Colon (tissue), 2 donors: ENCODE results near the gene EP300.
"Not testable (repeated sequence)": the region's sequence is repeated elsewhere in the genome, so short reads cannot be mapped to it uniquely, and the experiment has no call there.

ENCODE experiments used
- FAIRE-seq: peaks from 2 replicates; lab custom pipeline; 2012; peaks lifted over from hg19 to GRCh38; lab: Jason Lieb, UNC
- donor health status: control.
- donor health status: control.

The EP300 gene

DNA sequence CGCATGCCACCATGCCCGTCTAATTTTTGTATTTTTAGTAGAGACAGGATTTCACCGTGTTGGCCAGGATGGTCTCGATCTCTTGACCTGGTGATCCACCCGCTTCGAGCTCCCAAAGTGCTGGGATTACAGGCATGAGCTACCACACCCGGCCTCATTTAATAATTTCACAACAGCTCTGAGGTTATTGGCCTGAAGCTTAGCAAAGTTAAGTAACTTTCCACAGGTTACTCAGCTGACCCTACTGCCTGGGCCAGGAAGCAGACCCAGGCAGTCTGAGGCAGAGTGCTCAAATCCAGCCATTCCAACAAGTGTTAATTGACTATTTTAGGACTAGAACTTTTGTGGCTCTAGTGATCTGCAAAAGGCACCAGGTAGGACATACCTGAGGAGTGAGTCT, 60.5 kb downstream of the EP300 start:
- no peak for FAIRE-seq

DNA sequence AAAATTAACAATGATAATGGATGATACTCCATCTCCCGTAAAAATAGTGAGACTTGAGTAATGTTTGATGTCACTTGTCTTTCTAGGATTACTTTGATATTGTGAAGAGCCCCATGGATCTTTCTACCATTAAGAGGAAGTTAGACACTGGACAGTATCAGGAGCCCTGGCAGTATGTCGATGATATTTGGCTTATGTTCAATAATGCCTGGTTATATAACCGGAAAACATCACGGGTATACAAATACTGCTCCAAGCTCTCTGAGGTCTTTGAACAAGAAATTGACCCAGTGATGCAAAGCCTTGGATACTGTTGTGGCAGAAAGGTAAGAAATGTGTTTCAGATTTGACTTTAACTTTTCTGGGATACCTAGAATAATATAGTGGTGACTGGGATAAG, 64.7 kb downstream of the EP300 start:
- no peak for FAIRE-seq

DNA sequence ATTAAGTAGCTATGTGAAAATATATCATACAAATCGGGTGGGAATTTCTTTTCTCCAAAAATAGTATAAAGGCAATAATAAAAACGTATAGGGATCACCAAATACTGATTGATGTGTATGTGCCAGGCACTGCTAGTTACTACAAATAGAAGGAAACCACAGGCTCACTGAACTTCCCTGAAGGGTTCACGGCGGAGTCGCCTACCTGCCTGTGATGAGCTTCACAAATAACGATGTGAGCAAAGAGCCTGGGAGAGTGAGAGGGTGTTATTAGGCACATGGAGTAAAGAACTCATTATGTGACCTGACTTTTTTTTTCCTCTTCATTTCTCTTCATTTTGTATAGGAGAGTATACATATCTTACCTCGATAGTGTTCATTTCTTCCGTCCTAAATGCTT, 76.8 kb downstream of the EP300 start:
- no peak for FAIRE-seq

DNA sequence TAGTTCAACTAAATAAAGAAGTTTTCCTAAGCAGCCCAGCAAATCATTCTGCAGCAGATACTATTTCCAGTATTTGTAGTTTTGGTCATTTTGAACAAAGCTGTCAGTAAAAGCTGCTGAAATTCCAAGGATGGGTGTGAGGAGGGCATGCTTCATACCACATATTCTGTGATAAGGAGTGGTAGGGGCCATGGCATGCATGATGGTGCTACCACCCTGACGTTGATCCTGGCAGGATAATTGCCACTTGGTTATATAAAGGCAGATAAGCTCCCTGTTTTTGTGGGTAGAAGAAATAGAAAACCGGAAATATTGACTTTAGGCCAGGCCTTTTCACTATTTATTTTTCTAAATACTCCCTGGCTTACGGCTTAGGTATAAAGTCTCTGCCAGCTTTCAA, 79.6 kb downstream of the EP300 start:
- no peak for FAIRE-seq

DNA sequence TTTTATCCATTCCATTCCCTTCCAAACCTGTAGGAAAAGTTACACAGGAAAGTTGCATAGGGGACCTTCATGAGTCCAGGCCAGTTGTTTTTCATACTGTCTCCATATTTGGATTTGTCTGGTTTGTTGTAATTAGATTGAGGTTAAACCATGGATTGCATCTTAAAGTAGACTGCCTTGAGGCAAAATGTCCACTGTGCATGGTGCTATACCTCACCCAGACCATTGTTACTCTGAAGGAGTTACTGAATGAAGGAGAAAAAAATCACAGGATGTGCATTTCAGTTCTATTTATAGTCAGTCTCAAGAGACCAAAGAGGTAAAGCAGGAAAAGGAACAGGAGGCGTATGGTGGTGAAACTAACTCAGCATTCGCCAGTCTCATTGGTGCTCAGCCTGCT, 83.2 kb downstream of the EP300 start:
- no peak for FAIRE-seq

DNA sequence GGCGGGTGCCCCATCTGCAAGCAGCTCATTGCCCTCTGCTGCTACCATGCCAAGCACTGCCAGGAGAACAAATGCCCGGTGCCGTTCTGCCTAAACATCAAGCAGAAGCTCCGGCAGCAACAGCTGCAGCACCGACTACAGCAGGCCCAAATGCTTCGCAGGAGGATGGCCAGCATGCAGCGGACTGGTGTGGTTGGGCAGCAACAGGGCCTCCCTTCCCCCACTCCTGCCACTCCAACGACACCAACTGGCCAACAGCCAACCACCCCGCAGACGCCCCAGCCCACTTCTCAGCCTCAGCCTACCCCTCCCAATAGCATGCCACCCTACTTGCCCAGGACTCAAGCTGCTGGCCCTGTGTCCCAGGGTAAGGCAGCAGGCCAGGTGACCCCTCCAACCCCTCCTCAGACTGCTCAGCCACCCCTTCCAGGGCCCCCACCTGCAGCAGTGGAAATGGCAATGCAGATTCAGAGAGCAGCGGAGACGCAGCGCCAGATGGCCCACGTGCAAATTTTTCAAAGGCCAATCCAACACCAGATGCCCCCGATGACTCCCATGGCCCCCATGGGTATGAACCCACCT, 84.7 kb downstream of the EP300 start:
- FAIRE-seq, result no peak

DNA sequence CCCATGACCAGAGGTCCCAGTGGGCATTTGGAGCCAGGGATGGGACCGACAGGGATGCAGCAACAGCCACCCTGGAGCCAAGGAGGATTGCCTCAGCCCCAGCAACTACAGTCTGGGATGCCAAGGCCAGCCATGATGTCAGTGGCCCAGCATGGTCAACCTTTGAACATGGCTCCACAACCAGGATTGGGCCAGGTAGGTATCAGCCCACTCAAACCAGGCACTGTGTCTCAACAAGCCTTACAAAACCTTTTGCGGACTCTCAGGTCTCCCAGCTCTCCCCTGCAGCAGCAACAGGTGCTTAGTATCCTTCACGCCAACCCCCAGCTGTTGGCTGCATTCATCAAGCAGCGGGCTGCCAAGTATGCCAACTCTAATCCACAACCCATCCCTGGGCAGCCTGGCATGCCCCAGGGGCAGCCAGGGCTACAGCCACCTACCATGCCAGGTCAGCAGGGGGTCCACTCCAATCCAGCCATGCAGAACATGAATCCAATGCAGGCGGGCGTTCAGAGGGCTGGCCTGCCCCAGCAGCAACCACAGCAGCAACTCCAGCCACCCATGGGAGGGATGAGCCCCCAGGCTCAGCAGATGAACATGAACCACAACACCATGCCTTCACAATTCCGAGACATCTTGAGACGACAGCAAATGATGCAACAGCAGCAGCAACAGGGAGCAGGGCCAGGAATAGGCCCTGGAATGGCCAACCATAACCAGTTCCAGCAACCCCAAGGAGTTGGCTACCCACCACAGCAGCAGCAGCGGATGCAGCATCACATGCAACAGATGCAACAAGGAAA, 85.4 kb downstream of the EP300 start:
- FAIRE-seq, result no peak

DNA sequence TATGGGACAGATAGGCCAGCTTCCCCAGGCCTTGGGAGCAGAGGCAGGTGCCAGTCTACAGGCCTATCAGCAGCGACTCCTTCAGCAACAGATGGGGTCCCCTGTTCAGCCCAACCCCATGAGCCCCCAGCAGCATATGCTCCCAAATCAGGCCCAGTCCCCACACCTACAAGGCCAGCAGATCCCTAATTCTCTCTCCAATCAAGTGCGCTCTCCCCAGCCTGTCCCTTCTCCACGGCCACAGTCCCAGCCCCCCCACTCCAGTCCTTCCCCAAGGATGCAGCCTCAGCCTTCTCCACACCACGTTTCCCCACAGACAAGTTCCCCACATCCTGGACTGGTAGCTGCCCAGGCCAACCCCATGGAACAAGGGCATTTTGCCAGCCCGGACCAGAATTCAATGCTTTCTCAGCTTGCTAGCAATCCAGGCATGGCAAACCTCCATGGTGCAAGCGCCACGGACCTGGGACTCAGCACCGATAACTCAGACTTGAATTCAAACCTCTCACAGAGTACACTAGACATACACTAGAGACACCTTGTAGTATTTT, 86.1 kb downstream of the EP300 start:
- FAIRE-seq, result no peak

DNA sequence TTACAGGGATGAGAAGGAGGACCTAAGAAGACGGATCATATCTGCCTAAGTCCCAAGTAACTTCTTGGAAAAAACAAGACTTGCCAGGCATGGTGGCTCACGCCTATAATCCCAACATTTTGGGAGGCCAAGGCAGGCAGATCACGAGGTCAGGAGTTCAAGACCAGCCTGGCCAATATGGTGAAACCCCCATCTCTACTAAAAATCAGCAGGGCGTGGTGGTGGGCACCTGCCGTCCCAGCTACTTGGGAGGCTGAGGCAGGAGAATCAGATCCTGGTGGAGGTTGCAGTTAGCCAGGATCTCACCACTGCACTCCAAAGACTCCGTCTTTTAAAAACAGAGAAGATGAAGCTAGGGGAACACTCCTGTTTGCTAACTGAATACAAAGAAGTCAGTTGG, 88.0 kb downstream of the EP300 start:
- FAIRE-seq, result not testable (repeated sequence)

DNA sequence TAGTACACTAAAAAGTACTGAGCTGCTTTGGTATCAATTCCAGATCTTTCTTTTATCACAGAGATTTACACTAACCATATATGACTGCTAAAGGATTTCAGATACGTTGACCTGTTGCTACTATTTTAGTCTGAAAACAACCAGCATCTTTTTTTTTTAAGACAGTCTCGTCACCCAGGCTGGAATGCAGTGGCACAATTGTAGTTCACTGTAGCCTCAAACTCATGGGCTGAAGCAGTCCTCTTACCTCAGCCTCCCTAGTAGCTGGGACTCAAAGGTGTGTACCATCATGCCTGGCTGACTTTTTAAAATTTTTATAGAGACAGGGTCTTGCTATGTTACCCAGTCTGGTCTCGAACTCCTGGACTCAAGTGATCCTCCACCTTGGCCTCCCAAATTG, 88.5 kb downstream of the EP300 start:
- FAIRE-seq, result no peak

DNA sequence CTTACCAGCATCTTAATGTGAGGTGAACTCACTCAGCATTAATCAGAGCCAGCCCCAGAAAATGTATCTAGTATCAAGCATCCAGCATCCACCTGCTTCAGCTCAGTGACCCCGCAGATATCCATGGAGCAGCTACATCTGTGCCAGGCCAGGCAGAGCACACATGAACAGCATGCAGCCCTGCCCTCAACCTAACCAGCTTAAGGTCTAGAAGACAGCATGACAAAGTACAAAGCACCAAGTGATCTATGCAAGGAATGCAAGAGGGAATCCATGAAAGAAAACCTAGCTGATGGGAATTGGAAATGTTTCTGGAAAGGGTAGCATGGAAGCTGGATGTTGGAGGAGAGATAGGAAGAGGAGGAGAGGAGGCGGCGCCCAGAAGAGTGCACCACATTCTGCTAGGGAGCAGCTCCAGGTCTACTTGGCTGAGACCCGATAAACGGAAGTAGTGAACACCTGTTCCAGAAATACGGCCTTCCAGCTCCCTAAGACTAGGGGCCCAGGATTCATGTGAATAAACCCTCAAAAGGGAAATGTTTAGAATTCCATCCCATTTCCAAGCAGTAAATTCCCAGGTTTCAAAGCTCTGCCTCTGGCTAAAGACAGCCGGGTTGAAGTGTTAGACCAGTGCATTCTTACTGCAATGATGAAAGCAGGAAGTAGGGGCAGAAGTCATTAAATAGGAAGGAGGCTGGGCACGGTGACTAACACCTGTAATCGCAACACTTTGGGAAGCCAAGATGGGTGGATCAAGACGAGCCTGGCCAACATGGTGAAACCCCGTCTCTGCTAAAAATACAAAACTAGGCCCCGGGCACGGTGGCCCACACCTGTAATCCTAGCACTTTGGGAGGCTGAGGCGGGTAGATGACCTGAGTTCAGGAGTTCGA, 89.2 kb downstream of the EP300 start:
- FAIRE-seq, result no peak

DNA sequence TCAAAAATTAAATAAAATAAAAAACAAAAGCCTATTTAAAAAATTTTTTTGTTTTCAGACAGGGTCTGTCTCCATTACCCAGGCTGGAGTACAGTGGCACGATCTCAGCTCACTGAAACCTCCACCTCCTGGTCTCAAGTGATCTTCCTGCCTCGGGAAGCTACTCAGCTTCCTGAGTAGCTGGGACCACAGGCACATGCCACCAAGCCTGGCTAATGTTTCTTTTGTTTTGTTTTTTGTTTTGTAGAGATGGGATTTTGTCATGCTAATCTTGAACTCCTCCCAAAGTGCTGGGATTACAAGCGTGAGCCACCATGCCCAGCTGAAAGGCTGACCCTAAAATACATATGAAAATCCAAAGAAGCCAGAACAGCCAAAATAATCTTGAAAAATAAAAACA, 92.3 kb downstream of the EP300 start:
- no peak for FAIRE-seq

DNA sequence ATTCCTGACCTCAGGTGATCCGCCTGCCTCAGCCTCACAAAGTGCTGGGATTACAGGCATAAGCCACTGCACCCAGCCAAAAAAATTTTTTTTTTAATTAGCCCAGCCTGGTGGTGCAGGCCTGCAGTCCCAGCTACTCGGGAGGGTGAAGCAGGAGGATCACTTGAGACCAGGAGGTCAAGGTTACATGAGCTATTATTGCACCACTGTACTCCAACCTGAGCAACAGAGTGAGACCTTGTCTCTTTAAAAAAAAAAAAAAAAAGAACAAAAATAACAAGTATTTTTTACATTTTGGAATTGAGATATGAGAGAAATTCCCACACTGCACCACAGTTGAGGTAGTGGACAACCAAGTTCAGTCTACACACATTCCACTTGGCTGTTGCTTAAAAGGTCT, 99.1 kb downstream of the EP300 start:
- FAIRE-seq, result no peak

DNA sequence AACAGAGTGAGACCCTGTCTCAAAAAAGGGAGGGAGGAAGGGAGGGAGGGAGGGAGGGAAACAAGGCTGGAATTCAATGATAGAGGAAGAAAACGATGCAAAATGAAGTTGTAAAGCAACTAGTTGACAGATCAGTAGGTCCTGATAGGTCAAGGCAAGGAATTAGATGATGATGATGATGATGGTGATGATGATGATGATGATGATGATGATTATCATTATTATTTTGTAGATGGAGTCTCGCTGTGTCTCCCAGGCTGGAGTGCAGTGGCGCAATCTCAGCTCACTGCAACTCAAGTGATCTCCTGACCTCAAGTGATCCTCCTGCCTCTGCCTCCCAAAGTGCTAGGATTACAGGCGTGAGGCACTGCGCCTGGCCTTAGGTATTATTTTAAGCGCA, 101.4 kb downstream of the EP300 start:
- FAIRE-seq, result no peak

DNA sequence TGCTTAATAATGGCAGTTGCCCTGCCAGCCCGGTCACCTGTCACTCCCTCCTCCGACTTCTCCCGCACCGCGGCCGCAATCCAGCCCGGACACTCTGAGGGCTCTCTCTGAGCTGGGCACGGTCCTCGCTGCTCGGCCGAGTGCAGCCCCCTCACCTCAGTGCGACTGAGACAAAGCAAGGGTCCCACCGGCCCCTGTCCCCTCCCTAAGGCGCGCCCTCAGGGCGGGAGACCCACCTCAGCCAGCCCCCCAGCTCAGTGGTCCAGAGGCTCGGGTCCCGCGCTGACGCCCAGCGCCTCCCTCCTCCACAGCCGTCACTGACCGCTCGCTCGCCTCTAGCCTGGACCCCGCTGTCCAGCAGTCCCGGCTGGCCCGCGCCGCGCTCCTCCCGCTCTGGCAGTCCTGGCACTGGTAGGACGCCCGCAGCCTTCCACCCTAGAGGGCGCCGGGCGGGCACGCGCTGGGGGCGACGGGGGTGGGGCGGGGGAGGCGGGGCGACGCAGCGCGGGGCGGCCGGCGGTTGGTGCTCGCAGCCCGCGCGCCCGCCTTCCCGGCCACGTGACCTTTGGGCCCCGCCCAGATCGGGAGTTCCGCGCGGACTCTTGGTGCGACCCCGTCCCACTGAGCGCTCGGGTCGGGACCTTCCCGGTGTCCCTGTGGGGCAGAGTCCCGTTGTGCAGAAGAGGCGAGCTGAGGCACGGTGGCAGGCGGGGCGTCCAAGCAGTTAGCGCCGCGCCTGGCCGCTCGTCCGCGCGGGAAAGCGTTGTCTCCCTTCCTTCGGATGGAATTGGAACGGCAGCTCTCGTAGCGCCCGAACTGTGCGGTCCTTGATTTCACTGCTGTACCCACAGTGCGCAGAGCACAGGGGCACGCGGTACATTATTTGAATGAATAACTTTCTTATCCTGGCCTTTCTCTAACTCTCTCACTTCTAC, 104.9 kb downstream of the EP300 start:
- FAIRE-seq, result no peak

DNA sequence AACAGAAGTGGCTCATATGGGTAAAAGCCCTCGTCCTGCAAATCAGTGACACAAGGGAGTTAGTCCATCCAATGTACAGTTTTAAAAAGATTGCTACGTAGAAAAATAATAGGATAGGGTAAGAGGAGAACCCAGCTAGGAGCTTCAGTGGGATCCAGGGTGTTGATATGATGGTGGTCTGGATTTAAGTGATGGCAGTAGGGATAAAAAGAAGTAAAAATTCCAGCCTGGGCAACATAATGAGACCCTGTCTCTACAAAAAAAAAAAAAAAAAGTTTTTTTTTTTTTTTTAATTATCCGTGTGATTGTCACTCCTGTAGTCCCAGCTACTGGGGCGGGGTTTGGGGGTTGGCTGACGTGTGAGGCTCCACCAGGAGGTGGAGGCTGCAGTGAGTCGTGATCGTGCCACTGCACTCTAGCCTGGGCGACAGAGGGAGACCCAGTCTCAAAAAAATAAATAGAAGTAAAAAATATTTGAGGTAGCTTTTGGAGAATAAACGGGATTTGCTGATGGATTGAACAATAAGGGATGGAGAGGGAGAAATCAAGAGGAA, 105.7 kb downstream of the EP300 start:
- no peak for FAIRE-seq

DNA sequence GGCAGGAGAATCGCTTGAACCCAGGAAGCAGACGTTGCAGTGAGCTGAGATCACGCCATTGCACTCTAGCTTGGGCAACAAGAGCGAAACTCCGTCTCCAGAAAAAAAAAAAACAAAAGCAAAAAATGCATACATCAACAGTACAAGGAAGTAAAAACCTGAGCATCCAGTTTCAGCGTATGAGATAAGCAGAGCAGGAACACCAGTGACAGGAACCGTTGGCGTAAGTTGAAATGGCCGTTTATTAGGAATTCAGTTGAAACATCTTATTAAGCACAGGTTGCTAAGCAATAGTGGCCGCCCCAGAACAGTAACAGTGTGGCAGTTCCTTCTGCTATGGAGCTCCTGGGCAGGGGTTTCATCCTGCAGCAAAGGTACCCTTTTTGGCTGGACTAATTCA, 108.7 kb downstream of the EP300 start:
- no peak for FAIRE-seq

DNA sequence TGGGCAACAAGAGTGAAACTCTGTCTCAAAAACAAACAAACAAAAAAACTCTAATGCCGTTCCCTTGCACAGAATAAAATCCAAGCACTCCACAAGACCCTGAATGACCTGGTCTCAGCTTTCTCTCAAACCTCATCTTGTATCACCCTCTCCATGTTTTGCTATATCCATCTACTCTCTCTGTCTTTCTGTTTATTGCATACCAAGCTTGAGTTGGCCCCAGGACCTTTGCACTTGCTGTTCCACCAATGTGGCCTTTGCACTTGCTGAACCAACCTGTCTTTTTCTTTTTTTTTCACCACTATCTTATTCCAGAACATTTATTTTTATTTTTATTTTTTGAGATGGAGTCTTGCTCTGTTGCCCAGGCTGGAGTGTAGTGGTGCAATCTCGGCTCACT, 110.7 kb downstream of the EP300 start:
- no peak for FAIRE-seq

DNA sequence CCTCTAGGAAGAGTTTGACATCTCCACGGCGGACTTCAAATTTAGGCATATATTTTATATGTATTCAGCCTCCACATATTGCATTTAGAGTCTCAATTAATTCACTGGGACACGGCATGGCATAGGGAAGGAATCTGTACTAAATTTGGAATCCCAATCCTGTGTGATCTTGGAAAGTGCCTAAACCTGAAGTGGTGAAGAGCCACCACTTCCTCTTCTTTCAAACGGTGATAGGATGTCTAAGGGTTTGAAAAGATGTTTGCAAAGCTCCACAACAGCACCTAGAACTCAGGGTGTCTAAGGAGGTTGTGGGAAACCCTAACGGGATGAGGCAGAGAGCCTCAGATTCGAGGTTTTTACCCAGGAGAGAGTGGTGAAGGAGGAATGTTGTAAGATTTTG, 111.7 kb downstream of the EP300 start:
- no peak for FAIRE-seq

DNA sequence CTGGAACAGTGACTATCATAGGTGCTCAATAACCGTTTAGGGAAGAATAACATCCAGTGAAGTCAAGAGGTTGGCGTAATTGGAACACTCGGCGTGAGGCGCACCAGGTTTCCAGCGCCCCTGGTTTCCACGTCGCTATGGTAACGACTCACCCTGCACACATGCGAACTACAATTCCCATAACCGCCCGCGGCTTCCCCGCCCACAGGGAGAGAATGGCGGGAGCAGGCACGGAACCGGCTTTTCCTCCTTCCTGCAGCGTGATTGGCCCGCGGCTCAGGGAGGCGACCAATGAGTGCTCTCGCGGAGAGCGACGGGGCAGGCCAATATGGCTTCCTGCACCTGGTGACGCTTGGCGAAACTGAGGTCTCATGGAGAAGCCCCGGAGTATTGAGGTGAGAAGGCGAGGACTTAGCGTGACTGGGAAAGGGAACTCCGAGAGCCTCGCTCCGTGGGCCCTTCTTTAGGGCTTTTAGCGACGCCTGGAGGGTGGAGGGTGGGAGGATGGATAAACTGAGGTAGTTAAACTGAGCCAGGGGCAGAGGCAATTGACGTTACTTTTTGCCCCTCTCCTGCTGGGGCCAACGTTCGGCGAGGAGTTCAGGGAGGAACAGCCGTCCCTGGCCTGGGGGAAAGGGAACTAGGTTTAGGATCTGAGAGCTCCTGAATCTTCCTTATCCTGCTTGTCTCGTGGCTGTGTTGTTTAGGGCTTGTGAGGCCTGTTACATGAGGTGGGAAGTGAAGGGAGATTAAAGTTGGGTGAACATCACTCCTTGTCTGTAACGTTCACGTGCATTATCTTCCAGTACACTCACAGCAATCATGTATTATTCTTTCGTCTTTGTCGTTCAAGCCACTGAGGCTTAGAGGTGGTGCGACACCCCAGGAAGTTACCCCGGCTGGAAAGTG, 112.9 kb downstream of the EP300 start, which contains the start of gene L3MBTL2:
TSS of gene L3MBTL2 (plus strand) at position 321 of the 909 bp plus-strand sequence. CDS start at position 372, 51 bp downstream.
- FAIRE-seq, result no peak
